Left lung (tissue), 10 donors: ENCODE results near the gene COX18. TPM values are rescaled to one million over a fixed set of nuclear protein-coding genes. Genes with fewer than 3 reads are reported as not detected.

Source experiments
- ATAC-seq: fragments of 200-7000 bp; cut with Tn5 transposase; one replicate; pipeline ENCODE4 v1.9.1; 2020; ENCODE audit warnings: moderate library complexity
- DNase-seq, 4 donors: peaks; one replicate each; pipeline ENCODE4 v3.0.0-alpha.2; 2013 to 2020
- H3K27ac ChIP-seq, 2 donors: fragments of 200-600 bp; sonication (generic) in 1 of 2; one replicate each; pipeline versions ENCODE4 v1.5.0 to v1.8.0; 2020 to 2021
- H3K27me3 ChIP-seq, 2 donors: fragments of 200-600 bp; sonication (generic) in 1 of 2; one replicate each; pipeline versions ENCODE4 v1.5.0 to v1.8.0; 2020 to 2021
- H3K36me3 ChIP-seq, 2 donors: fragments of 200-600 bp; sonication (generic) in 1 of 2; one replicate each; pipeline versions ENCODE4 v1.5.0 to v1.8.0; 2020 to 2021
- H3K4me1 ChIP-seq, 2 donors: fragments of 200-600 bp; one replicate each; pipeline ENCODE4 v1.8.0; 2021
- H3K4me3 ChIP-seq, 2 donors: fragments of 200-600 bp; sonication (generic) in 1 of 2; one replicate each; pipeline versions ENCODE4 v1.5.0 to v1.8.0; 2020 to 2021; ENCODE audit warnings: mild to moderate bottlenecking in 1 of 2
- H3K9me3 ChIP-seq, 2 donors: fragments of 200-600 bp; sonication (generic) in 1 of 2; one replicate each; pipeline versions ENCODE4 v1.5.0 to v1.8.0; 2020 to 2021
- intact Hi-C, 2 donors: fragments of 100-400 bp; cut with DNase I; formaldehyde crosslinking; loops; one replicate each; pipeline versions ENCODE4 v1.11.2 to v1.14.2; 2022
- polyA plus RNA-seq, 6 donors: library from polyadenylated mRNA; unstranded; fragments of 120-200 nt; gene quantifications; one replicate each; pipeline ENCODE4 v1.2.1, GENCODE V29; 2013; ENCODE audit not compliant: insufficient read length in 6 of 6
- total RNA-seq, 2 donors: library from RNA; stranded (reverse); fragmentation: NEBNext Ultra II Directional; extraction: Animal tissue kit (Norgen Biotek cat#: 25700); gene quantifications; one replicate each; pipeline ENCODE4 v1.2.1, GENCODE V29; 2021
- TF ChIP-seq, protein P1 (sequence below), 2 donors: fragments of 200-600 bp; sonication (generic) in 1 of 2; IDR thresholded peaks; one replicate each; pipeline versions ENCODE4 v1.5.0 to v1.8.0; 2021; ENCODE audit warnings: antibody characterized with exemption in 2 of 2
- donor health status: DM: no; HTN: yes; CAD: no.
- donor health status: DM: no; HTN: no; CAD: no.

The COX18 gene
- total and polyA plus RNA-seq, 8 donors, result 14.6 to 19.7 (median 17.4) TPM

DNA sequence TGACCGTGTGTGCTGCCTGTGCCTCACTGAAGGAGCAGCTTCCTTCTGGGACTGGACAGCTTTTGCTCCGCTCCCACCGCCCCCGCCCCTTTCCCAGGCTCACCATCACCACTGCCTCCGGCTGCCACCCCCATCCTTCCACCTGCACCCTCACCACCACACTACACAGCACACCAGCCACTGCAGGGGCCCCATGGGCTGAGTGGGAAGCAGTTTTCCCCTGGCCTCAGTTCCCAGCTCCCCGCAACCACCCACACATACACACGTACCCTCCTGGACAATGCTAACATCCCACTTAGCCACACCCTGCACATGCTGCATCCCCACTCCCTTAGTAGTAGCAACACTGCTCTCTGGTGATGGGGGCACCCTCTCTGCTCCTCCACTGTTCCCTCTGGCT lies 29.6 kb upstream of the COX18 start:
- H3K36me3 ChIP-seq, result peaks cover 0 to 89% of the 10 kb centered on the region in 2 donors
- H3K27ac ChIP-seq, result peak overlapping the region in 1 of 2 donors; percentile 2
- H3K9me3 ChIP-seq, result no peaks in the 10 kb centered on the region
- TF ChIP-seq, protein P1, sequence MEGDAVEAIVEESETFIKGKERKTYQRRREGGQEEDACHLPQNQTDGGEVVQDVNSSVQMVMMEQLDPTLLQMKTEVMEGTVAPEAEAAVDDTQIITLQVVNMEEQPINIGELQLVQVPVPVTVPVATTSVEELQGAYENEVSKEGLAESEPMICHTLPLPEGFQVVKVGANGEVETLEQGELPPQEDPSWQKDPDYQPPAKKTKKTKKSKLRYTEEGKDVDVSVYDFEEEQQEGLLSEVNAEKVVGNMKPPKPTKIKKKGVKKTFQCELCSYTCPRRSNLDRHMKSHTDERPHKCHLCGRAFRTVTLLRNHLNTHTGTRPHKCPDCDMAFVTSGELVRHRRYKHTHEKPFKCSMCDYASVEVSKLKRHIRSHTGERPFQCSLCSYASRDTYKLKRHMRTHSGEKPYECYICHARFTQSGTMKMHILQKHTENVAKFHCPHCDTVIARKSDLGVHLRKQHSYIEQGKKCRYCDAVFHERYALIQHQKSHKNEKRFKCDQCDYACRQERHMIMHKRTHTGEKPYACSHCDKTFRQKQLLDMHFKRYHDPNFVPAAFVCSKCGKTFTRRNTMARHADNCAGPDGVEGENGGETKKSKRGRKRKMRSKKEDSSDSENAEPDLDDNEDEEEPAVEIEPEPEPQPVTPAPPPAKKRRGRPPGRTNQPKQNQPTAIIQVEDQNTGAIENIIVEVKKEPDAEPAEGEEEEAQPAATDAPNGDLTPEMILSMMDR (IDR thresholded peaks at IDR 0.05), result no peak
- no peaks in the 10 kb centered on the region for H3K27me3 ChIP-seq
- DNase-seq (peak in 1 of 4 donors; percentile 51), ATAC-seq (no peak)
- H3K4me3 ChIP-seq, result no peak overlapping the region
- no peaks in the 10 kb centered on the region for H3K4me1 ChIP-seq
- intact Hi-C loops, result no loop called here

DNA sequence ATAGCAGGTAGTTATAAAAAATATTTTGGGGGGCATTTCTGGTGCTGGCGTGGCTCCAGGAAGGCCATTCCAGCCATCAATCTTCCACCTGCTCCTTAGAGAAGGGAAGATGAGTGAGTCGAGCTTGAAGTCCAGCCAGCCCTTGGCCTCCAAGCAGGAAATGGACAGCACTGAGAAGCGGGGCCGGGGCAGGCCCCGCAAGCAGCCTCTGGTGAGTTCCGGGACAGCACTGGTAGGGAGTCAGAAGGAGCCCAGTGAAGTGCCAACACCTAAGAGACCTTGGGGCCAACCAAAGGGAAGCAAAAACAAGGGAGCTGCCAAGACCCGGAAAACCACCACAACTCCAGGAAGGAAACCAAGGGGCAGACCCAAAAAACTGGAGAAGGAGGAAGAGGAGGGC lies 29.2 kb upstream of the COX18 start:
- H3K27ac ChIP-seq, result peak overlapping the region in 1 of 2 donors; percentile 2
- H3K27me3 ChIP-seq, result no peaks in the 10 kb centered on the region
- no peak for ATAC-seq
- H3K4me1 ChIP-seq, result no peaks in the 10 kb centered on the region
- TF ChIP-seq, protein P1 (IDR thresholded peaks at IDR 0.05), result no peak
- H3K36me3 ChIP-seq, result peaks cover 0 to 91% of the 10 kb centered on the region in 2 donors
- DNase-seq, result no peak
- H3K4me3 ChIP-seq, result no peak overlapping the region
- intact Hi-C loops, result no loop called here
- no peaks in the 10 kb centered on the region for H3K9me3 ChIP-seq

DNA sequence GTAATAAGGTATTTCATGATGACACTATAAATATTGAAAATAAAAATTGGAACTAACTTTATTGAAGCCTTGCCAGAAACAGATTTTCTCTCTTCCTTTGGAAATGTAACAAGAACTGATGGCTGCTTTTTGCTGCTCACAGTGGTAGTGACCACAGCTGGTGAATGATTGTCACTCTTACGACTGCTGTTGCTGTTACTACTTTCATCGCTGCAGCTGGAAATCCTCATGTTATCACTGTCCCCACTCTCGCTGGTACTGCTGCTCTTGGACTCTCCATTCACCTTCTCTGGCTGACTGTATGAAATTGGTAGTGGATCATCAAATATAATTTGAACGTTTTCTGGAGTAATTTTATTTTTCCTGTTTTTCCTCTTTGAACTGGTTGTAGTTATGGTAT lies 28.5 kb upstream of the COX18 start:
- no peak for DNase-seq
- Histone ChIP-seq H3K4me3 (no peak overlapping the region), H3K9me3 (no peaks in the 10 kb centered on the region), H3K36me3 (peaks cover 0 to 97% of the 10 kb centered on the region in 2 donors), H3K4me1 (no peaks in the 10 kb centered on the region), H3K27me3 (no peaks in the 10 kb centered on the region), H3K27ac (no peak overlapping the region)
- intact Hi-C loops, result no loop called here
- TF ChIP-seq, protein P1 (IDR thresholded peaks at IDR 0.05), result no peak
- ATAC-seq, result no peak

- Histone ChIP-seq H3K9me3 (no peaks in the 10 kb centered on the region), H3K4me3 (no peak overlapping the region), H3K36me3 (peaks cover 0 to 86% of the 10 kb centered on the region in 2 donors), H3K27me3 (no peaks in the 10 kb centered on the region), H3K4me1 (no peaks in the 10 kb centered on the region), H3K27ac (no peak overlapping the region)
- TF ChIP-seq, protein P1 (IDR thresholded peaks at IDR 0.05), result no peak
- intact Hi-C loops, result no loop called here
- DNase-seq, result no peak
- no peak for ATAC-seq
These were observed 23.4 kb upstream of the COX18 start for GRCh38 chr4:73092868-73093267.

GRCh38 chr4:73090738-73091137 lies 21.2 kb upstream of the COX18 start:
- Histone ChIP-seq H3K9me3 (no peaks in the 10 kb centered on the region), H3K27me3 (no peaks in the 10 kb centered on the region), H3K4me1 (peaks cover 0 to 9% of the 10 kb centered on the region in 2 donors), H3K4me3 (no peak overlapping the region), H3K27ac (no peak overlapping the region), H3K36me3 (peaks cover 0 to 65% of the 10 kb centered on the region in 2 donors)
- ATAC-seq (no peak), DNase-seq (no peak)
- TF ChIP-seq, protein P1 (IDR thresholded peaks at IDR 0.05), result no peak
- intact Hi-C loops, result no loop called here
